Regular cardiac myocyte (primary cell): ENCODE data around the gene EBP. TPM values are rescaled to one million over a fixed set of nuclear protein-coding genes. Genes with fewer than 3 reads are reported as not detected.

ENCODE experiments used
- total RNA-seq: library from RNA; depleted of rRNA; stranded (reverse); fragments of >200 nt; gene quantifications from 2 replicates; pipeline ENCODE4 v1.2.3, GENCODE V29; 2014

EBP gene
- total RNA-seq, result 23.4 and 76.1 TPM in 2 replicates

DNA sequence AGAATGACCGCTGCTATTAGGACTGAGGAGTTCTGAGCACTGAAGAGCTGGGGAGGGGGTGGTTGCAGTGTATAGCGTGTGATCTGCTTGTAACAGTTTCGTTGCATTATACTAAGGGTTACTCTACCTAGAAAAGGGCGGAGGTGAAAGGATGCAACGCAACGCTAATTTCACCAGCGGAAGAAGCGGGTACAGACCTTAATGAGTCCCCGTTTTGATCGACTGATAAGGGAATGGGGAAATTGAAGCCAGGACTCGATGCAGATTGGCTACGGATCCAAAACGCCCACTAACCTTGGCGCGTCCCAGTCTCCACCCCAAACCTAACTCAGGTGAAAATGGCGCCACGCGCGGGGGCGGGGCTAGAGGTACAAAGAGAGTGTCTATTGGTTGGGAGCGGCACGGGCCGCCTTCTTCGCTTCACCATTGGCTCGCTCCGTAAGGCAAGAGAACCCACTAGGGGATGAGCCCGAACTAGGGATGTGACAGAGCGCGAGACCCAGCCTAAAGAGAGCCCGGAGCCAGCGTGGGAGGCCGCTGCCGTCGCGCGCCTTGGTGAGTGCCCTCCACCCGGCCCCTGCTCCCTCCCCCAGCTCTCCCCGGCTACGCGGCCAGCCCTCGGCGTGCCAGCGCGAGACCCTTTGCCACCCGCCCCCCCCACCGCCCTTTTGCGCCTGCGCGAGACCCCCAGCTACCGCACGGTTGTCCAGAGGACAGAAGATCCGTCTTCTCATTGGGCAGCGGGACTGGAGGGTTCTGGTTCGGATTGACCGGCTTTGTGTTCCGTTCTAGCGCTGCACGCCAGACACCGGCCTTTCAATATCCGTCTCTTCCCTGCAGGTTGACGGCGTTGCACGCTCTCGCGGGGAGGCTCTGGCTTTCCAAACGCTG, at the start of gene EBP:
Gene EBP (plus strand): TSS at position 456 of the 891 bp plus-strand sequence. CDS start 1,964 bp downstream, outside the sequence.

GRCh38 chrX:48475774-48476577, 45.6 kb upstream of the EBP start, which contains the start of gene FTSJ1:
Gene FTSJ1 (plus strand): TSS chrX:48476199. CDS start chrX:48478048, 1,849 bp downstream.

GRCh38 chrX:48508400-48509244, 13.0 kb upstream of the EBP start, which contains the start of gene PORCN:
Gene PORCN (plus strand): TSS chrX:48508992. CDS start chrX:48509821, 829 bp downstream.

GRCh38 chrX:48539345-48540027, 17.9 kb downstream of the EBP start, which contains the start of gene TBC1D25:
Gene TBC1D25 (plus strand): TSS chrX:48539714. CDS start chrX:48539798, 84 bp downstream.

DNA sequence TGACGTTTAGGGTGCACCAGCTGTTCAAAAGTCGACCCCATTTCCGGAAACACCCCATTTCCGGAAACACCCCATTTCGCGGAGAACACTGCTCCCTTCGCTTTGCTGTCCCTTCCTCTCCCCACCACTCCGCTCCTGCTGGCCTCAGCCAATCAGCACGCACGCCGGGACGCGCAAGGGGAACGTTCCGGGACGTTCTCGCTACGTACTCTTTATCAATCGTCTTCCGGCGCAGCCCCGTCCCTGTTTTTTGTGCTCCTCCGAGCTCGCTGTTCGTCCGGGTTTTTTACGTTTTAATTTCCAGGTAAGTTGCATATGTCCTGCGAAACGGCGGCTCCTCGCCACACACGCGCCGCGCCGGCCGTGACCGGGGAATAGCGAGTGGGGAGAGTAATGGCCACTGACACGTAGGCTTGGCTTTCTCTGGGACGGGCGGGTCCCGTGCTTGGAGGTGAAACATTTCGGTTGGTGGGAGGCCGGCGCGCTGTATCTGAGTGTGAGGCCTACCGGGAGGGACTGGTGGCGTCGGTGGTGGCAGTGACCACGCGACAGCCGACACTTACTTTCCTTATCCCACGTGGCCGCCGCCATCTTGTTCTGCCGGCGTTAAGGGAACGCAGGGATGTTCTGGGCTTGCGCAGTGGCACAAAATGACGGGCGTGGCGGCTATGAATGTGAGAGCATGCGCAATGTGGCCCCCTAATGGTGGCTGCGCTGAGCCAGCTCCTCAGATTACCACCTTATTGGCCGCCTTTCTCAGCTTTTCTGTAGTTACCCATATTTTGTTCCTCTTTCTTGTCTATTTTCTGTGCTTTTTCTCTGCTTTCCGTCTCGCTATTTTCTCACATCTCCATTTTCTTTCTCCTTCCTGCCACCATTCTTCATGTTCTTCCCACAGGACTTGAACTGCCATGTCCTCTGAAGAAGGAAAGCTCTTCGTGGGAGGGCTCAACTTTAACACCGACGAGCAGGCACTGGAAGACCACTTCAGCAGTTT, 53.0 kb downstream of the EBP start, which contains the start of gene RBM3:
Gene RBM3 (plus strand): TSS at position 215 of the 997 bp plus-strand sequence. CDS start 697 bp downstream, at position 912.

Other genes starting within 250 kb of the EBP start
- gene SSX3, start 165.1 kb upstream of the EBP start, total RNA-seq, result not detected in 2 replicates
- not detected in 2 replicates for gene SSX4, start 138.3 kb upstream of the EBP start, total RNA-seq
- gene SSX4B, start 109.8 kb upstream of the EBP start, total RNA-seq, result not detected in 2 replicates
- gene SLC38A5, start 51.5 kb upstream of the EBP start, total RNA-seq, result 53.8 and 59.6 TPM in 2 replicates
- gene FTSJ1, start 45.6 kb upstream of the EBP start, total RNA-seq, result 48.5 and 67.1 TPM in 2 replicates
- gene PORCN, start 12.8 kb upstream of the EBP start, total RNA-seq, result 6.3 and 7.6 TPM in 2 replicates
- gene TBC1D25, start 17.9 kb downstream of the EBP start, total RNA-seq, result 3.7 and 6.1 TPM in 2 replicates
- 45.4 and 78.6 TPM in 2 replicates for gene RBM3, start 52.7 kb downstream of the EBP start, total RNA-seq
- gene WDR13, start 75.7 kb downstream of the EBP start, total RNA-seq, result 73.3 and 77.3 TPM in 2 replicates
- gene WAS, start 162.0 kb downstream of the EBP start, total RNA-seq, result 0.28 TPM in 1 of 2 replicates, not detected in the other
- 1.4 and 10.5 TPM in 2 replicates for gene SUV39H1, start 174.9 kb downstream of the EBP start, total RNA-seq
- not detected in 2 replicates for gene GLOD5, start 239.9 kb downstream of the EBP start, total RNA-seq